SK-MEL-5 (cell line): ENCODE data around the gene ITGA6. TPM values are rescaled to one million over a fixed set of nuclear protein-coding genes. Genes with fewer than 3 reads are reported as not detected.

ENCODE experiments used
- DNase-seq: peaks from one replicate; pipeline ENCODE4 v3.0.0-alpha.2; 2016; ENCODE audit warnings: low read depth, low spot score
- in situ Hi-C: cut with HindIII; loops from 2 replicates; pipeline ENCODE4 v1.10.0; 2016; ENCODE audit warnings: low sequenced_read_pairs, high pct_unique_total_duplicates, low pct_unique_long_range_greater_than_20kb
- total RNA-seq: library from RNA; depleted of rRNA; stranded (reverse); fragments of >200 nt; shearing (Covaris generic); gene quantifications from 2 replicates; pipeline ENCODE4 v1.2.3, GENCODE V29; 2014

Gene ITGA6
- total RNA-seq, 1 experiment from 2014 or later = 61.5 TPM

DNA sequence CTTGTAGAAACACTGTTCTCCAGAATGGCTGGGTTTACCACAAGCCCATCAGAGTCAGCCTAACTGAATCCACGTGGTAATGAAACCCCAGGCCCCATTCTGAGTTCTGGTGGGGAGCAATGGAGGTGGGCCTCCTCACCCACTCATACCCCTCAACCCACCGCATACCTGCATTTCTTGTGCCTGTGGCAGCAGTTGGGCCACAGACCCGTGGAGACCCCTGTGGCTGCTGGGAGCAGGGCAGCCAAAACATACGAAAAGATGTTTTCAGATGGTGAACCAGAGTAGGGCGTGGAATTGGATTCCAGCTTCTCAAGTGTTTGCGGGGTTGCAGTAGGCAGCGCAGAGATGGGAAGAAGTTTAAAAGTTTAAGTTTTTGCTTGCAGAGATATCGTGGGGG is 51.0 kb downstream of the ITGA6 start:
- in situ Hi-C loops = no loop called here
- DNase-seq = no peak

DNA sequence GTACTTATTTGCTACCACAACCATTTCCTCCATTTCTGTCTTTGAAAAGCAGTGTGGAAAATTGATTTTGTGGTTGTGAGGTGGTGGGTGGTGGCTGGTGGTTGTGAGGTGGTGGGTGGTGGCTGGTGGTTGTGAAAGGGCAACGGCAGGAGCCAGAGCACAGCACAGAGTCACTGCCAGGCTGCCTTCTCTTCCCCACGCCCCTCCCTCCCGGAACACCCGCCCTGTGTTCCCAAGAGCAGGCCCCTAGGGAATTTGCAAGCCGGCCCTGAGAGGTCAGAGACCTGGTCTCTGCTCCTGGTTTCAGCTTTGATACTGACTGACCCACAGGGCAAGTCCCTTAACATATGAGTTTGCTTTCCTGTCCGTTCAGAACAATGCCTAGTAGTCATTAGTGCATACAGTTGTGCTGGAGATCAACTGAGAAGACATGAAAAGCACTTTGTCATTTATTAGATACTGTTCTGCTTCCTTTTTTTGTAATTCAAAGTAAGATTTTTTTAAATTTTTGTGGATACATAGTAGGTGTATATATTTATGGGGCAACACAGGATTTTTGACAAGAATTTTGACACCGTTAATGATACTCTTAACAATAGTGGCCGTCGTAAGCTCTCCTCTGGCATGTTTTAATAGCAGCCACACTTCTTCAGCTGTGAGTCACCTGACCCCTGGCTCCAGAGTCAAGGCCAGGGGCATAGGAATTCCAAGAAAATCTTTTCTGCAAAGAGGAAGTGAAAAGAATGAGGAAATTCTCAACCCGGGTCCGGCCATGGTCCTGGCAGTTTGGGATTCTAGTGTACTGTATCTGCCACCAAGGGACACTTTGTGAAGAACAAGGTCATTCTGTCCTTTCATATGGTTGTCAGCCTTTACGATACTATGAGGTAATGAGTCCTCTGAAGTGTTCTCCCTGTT is 53.2 kb downstream of the ITGA6 start:
- peak; percentile 49 for DNase-seq
- in situ Hi-C loops = no loop called here

DNA sequence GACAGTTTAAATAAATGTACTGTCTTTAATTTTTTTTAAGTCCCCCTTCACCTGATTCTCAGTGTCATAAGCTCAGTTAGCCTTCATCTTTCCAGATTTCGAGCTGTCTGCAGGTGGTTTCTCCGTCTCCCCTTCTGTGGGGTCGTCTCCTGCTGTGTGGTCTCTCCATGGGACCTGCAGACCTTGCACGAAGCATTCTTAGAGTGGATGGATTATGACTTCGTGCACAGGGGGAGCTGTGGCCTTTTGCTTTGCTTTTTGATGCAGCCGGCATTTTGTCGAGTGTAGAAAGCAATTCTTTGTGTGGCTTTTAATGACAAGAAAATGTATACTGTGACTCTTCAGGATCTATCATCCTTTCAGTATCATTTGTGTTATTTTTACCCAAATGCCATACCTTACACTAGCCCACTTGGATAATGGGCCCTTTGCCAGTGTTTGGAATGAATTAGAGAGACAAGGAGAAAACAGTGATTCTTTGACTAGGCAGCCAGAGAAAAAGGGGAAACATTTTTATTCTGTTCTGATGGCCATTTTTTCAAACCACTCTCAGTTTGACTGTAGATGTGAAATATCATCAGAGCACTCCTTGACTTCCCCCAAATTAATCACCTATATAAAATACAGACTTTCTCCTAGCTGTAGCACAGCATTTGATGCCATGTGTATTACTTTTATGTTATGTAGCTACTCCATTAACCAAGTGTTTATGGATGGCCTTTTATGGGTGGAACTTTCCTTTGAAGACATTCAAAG is 54.3 kb downstream of the ITGA6 start:
- in situ Hi-C loops = no loop called here
- peak; percentile 27 for DNase-seq

DNA sequence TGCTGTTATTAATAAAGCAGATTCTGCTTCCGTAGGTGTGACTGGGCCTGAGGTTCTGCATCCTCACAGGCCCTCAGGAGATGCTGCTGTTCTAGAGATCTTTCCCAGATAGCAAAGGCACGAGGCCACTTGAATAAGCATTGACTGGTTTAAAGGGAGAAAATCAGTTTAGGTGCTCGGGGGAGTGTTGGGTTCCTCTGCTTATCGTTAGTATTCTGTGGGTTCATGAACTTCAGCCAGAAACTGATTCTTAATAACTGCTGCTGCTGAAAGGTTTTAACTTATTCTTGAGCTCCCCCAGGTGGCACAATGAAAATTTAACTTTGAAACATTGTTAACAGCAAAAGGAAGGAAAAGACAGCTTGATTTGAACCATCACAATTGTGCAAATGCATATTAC is 56.9 kb downstream of the ITGA6 start:
- DNase-seq = peak; percentile 46
- in situ Hi-C loops = no loop called here

DNA sequence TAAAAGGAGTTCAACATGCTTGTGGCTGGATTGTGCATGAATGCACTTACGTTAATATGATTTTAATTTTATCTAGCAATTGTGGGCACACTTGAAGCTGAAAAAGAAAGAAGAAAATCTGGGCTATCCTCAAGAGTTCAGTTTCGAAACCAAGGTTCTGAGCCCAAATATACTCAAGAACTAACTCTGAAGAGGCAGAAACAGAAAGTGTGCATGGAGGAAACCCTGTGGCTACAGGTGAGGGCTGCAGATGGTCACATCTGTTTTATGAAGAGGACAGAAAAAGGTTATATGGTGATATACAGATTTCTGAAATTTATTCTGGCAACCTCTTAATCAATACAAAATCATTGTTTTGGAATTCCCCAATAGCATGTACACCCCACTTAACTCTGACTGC is 57.3 kb downstream of the ITGA6 start:
- in situ Hi-C loops = no loop called here
- DNase-seq = no peak

DNA sequence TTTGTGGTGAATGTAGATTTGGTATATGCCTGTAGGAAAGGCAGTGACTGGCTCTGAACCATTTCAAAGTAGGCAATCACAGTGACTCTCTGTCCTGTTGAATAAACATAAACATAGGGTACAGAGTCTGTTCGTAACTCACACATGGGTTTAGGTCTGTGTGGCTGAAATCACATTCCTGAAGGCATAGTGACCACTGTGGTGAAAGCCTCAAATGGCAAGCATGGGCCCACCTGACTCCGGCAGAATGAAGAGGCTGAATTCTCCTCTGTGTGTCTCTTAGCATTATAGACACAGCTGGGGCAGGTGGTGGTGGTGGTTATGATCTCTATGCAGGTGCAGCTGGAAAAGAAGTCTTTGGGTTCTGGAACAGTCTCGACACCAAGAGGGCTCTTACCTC is 61.2 kb downstream of the ITGA6 start:
- DNase-seq = no peak
- in situ Hi-C loops = no loop called here

DNA sequence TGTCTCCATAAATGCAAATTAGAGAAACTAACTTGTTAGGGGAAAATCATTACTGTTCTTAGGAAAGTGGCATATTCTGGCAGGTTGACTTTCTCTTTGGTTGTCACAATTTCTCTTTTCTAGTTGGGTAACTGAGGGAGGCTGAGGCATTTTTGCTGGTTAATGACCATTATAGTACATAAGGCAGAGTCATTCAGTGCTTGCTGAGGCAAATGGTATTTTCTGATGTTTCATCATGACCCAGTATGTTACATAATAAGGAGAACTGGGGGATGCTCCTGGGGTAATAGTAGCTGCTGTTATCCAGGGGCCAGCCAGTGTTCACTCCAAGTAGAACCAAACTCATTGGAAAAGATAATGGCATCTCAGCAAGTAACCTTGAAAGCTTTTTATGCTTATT is 62.3 kb downstream of the ITGA6 start:
- in situ Hi-C loops = no loop called here
- no peak for DNase-seq

DNA sequence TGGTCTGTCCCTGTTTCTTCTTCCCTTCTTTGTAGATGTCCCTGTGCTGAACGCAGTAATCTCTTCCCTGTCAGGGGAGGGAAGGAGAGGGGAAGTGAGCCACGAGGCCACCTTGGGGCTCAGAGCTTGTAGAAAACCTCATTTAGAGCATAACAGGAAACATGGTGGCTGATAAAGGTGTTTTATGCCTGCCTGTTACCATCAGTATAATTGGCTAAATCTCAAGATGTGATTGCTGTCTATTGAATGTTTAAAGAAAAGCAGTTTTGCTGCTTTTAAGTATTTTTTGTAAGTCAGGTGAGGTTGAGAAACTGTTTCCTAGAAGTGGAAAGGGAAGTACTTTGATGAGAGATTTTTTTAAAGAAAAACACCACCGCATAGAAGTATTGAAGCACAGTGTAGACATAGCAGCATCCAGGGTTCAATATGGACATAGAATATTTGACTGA is 68.8 kb downstream of the ITGA6 start:
- no peak for DNase-seq
- in situ Hi-C loops = no loop called here

DNA sequence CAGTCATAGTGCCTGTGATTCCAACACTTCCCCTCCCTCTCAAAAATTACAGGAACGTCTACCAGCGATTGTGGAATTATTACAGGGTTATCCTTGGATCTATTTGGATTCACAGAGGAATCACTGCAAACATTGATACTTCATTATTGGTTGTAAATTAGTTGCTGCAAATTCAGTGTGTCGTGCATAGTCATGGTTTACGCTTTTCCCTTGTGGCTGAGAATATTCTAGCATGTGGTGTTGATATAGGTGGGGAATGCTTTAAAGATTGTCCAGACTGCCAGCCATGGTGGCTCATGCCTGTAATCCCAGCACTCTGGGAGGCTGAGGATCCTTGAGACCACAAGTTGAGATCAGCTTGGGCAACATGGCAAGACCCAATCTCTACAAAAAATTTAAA is 79.8 kb downstream of the ITGA6 start:
- in situ Hi-C loops = no loop called here
- DNase-seq = no peak

DNA sequence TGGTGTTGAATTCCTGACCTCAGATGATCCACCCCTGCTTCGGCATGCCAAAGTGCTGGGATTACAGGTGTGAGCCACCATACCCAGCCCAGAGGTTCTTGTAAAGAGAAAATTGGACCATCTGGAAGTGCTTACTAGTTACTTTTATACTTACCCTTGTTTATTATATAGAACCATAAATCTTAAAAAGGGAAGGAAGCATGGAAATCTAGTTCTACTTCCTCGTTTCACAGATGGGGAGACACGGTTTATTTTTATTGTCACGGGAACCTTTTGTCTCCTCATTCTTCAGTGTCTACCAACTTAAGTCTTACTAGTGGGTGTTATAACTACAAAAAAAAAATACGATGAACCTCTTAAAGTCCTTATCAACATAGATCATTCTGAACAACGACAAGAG is 82.7 kb downstream of the ITGA6 start:
- in situ Hi-C loops = no loop called here
- DNase-seq = no peak

DNA sequence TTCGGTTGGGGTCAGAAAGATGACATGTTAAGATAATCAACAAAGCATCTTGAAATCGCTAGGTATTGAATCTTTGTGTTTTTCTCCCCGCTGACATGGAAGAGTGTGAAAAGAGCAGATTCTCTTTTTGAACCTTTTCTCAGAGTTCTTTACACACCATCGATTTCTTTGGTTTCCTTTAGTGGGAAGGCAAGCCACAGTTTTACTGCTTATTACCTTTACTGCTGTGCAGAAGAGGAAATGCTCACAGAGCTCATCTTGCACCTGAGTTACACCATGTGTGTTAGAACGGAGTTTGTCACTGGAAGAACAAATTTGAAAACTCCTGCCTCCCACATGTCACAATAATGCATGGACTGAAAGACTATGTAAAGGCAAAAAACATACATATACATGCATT is 83.2 kb downstream of the ITGA6 start:
- no peak for DNase-seq
- in situ Hi-C loops = no loop called here

DNA sequence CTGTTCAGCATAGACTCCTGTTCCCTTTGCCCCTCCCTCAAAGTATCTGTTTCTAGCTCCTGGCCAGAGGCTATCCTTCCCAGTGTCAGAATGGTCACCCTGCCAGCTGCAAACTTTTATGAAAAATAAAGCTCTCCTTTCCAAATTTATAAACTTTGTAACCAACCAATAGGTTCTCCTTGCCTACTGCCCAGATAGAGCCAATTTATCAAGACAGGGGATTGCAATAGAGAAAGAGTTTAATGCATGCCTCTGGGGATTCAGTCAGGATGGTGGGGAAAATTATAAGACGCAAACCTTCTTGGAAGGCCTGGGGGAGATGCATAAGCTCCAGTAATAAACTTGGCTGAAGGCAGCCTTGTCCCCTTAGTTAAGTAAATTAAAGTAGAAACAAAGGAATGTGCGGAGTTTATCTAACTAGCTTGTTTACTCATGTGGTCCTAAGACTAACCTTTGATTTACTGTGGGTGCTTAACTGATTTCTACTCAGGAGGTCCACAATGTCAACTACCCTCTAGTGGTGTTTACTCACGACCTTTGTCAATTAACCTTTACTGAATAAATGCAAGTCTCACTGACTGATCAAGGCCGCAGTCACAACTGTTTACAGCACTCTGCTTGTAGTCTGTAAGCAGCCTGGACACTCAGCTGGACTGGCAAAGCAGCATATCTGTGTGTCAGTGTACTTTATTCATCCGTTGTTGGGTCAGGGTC is 85.6 kb downstream of the ITGA6 start:
- in situ Hi-C loops = no loop called here
- no peak for DNase-seq

DNA sequence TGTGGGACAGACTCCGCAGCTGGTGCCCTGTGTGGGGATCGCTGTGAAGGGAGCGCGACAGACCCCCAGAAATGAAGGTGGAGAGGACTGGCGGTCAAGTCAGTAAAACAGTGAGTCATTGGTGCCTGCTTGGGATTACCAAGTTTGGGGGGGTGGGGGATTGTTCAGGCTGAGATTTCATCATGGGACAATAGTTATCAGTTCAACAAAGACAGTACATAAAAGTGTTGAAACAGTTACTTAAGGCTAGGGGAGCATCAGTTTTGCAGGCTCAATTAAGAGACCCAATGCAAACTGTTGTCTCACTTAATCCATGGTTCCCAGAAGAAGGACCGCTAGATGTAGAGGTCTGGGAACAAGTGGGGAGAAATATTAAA is 86.1 kb downstream of the ITGA6 start:
- no peak for DNase-seq
- in situ Hi-C loops = no loop called here

DNA sequence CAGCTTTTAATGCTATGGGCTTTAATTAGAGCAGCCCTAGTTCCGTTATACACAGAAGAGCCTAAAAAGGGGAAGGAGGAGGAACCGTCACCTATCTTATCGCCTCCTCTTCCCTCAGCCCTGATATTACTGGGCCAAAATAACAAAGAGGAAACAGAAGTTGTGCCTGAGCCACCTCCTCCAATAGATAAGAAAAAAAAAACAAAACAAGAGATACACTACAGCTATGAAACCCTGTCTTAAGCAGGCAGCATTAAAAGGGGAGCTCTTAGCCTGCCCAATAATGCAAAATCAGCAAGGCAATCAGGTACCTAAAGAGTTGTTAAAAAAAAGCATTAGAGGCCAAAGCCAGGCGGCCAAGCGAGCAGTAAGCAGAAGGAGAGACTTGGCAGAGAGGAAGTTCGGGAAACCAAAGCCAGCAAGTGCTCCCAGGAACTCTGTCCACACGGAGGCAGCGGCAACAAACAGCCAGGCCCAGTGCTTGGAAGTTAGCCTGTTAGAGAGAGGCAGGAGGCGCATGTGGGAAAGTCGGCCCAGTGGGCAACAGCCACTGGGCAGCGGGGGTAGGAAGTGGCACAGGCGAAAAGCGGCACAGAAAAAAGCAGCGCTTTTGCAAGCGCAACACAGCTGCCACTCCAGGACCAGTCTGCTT is 86.7 kb downstream of the ITGA6 start:
- no peak for DNase-seq
- in situ Hi-C loops = no loop called here

DNA sequence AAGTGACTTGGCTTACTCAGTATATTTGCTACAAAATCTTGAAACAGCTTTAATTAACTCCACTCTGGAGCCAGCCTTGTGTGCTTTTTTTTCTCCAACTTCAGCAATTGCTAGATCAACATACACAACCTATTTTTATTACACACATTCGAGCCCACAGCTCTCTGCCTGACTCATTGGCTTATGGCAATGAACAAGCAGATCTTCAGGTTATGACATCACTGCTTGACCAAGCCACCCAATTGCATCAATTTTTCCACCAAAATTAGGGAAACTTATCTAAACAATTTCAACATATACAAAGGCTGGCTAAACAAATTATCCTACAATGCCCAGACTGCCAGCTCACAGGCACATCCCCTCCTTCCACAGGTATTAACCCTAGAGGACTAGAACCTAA is 88.9 kb downstream of the ITGA6 start:
- in situ Hi-C loops = no loop called here
- DNase-seq = no peak

DNA sequence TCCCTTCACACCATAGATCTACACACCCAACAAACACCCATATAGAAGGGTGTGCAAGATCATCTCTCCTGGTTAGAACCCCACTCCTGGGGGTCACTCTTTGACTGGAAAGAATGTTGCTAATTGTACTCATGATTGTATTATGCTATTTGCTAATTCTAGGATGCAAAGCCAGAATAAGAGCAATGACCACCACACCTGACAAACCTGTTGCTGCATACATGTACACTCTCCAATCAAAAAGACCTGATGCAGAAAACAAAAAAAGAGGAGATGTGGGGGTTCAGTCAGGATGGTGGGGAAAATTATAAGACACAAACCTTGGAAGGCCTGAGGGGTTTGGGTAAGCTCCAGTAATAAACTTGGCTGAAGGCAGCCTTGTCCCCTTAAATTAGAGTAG is 91.6 kb downstream of the ITGA6 start:
- DNase-seq = no peak
- in situ Hi-C loops = no loop called here

DNA sequence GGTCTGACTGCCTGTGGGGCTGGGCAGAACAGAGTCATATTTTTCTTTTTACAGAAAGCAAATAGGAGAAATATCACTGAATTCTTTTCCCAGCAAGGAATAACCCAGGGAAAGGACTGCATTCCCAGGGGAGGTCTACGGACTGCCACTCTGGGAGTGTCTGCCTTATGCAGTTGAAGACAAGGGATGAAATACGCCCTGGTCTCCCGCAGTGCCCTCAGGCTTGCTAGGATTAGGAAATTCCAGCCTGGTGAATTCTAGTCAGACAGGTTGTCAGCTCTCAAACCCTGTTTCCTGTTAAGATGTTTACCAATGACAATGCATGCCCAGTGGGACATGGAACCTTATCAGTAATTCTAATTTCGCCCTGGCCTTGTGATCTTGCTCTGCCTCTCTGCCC is 98.2 kb downstream of the ITGA6 start:
- in situ Hi-C loops = no loop called here
- DNase-seq = no peak

DNA sequence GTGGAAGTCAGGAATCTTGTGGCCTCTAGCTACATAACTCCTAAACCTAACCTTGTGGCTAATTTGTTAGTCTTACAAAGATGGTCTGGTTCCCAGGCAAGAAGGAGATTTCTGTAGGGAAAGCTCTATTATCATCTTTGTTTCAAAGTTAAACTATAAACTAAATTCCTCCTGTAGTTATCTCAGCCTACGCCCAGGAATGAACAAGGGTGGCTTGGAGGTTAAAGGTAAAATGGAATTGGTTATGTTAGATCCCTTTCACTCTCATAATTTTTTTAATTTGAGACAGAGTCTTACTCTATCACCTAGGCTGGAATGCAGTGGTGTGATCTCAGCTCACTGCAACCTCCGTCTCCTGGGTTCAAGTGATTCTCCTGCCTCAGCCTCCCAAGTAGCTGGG is 103.9 kb downstream of the ITGA6 start:
- in situ Hi-C loops = no loop called here
- no peak for DNase-seq
